Mesothelial cell of epicardium (in vitro differentiated cells): ENCODE measurements around the gene CCNA2. TPM values are rescaled to one million over a fixed set of nuclear protein-coding genes. Genes with fewer than 3 reads are reported as not detected.

Experiments used
- DNase-seq, 2 experiments: peaks; one replicate each; pipeline ENCODE4 v3.0.0; 2021; ENCODE audit warnings: low spot score in 2 of 2; ENCODE audit not compliant: unreplicated experiment in 2 of 2
- H3K27ac Mint-ChIP-seq: 2 replicates; pipeline ENCODE4 v1.8.0; 2021; ENCODE audit warnings: mixed read lengths
- H3K27me3 Mint-ChIP-seq: 2 replicates; pipeline ENCODE4 v1.8.0; 2021; ENCODE audit warnings: low read depth, mixed read lengths
- H3K36me3 Mint-ChIP-seq: 2 replicates; pipeline ENCODE4 v1.8.0; 2021; ENCODE audit warnings: mixed read lengths
- H3K4me1 Mint-ChIP-seq: 2 replicates; pipeline ENCODE4 v1.8.0; 2021; ENCODE audit warnings: mixed read lengths
- H3K4me3 Mint-ChIP-seq: 2 replicates; pipeline ENCODE4 v1.8.0; 2021; ENCODE audit warnings: mild to moderate bottlenecking, moderate library complexity, mixed read lengths
- H3K9me3 Mint-ChIP-seq: 2 replicates; pipeline ENCODE4 v1.8.0; 2021; ENCODE audit warnings: mixed read lengths
- total RNA-seq: library from RNA; stranded (reverse); gene quantifications from 3 replicates; pipeline ENCODE4 v1.2.1, GENCODE V29; 2021
- TF ChIP-seq, protein P1 (sequence below): fragments of 200-600 bp; sonication (generic); IDR thresholded peaks from one replicate; pipeline ENCODE4 v1.5.0; 2021; ENCODE audit warnings: antibody characterized with exemption; ENCODE audit not compliant: unreplicated experiment

Gene CCNA2
- total RNA-seq, 1 donor from 2014 or later = 18.7 TPM

DNA sequence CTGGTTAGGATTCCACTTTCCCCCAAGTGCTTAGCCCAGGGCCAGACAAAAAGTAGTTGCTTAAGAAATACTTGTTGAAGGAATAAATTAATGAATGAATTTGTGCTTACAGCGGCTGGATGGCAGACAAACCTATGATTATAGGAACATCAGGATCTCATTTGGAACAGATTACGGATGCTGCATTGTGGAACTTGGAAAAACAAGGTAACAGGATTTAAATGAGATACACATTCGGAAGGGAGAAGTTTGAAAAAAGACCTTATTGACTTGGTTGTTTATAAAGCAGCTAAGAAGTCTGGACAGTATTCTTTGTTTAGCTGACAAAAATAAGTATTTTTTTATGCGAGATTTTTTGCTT lies 22.0 kb downstream of the CCNA2 start:
- peak overlapping the region; percentile 89 for H3K4me3 Mint-ChIP-seq
- H3K27me3 Mint-ChIP-seq = no peaks in the 10 kb centered on the region
- TF ChIP-seq, protein P1, sequence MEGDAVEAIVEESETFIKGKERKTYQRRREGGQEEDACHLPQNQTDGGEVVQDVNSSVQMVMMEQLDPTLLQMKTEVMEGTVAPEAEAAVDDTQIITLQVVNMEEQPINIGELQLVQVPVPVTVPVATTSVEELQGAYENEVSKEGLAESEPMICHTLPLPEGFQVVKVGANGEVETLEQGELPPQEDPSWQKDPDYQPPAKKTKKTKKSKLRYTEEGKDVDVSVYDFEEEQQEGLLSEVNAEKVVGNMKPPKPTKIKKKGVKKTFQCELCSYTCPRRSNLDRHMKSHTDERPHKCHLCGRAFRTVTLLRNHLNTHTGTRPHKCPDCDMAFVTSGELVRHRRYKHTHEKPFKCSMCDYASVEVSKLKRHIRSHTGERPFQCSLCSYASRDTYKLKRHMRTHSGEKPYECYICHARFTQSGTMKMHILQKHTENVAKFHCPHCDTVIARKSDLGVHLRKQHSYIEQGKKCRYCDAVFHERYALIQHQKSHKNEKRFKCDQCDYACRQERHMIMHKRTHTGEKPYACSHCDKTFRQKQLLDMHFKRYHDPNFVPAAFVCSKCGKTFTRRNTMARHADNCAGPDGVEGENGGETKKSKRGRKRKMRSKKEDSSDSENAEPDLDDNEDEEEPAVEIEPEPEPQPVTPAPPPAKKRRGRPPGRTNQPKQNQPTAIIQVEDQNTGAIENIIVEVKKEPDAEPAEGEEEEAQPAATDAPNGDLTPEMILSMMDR = no peak
- peaks cover 18% of the 10 kb centered on the region for H3K4me1 Mint-ChIP-seq
- no peak for DNase-seq
- no peaks in the 10 kb centered on the region for H3K9me3 Mint-ChIP-seq
- peak overlapping the region; percentile 94 for H3K27ac Mint-ChIP-seq
- peaks cover 12% of the 10 kb centered on the region for H3K36me3 Mint-ChIP-seq

DNA sequence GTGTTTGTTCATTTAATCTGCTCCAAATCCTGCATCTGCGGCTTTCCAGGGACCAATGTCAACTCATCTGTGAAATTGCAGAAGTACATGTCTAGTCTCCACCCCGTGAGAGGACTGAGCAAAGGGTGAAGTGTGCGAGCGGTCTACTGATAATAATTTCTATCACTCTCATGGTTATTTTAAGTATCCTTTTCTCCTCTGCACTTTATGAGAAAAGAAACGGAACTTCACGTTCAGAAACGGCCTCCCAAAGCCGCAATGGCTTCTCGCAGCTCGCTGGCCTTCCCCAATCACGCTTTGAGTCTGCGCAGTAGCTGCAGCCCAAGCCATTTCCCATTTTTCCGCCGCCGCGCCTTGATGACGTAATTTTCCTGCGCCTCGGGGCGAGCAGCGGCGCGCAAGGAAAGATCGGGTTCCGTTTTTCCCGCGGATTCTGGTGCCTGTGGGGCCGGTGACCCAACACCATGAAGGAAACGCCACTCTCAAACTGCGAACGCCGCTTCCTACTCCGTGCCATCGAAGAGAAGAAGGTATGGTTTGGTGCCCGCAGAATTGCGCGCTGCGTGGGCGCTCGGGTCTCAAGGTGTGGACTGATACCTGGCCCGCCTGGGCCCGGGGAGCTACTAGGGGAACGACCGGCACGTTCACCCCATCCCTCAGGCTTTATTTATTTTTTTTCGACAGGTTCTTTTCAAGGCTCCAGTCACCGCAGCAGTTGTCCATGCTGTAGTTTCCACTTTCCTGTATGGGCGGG lies 22.5 kb downstream of the CCNA2 start, which contains the start of gene EXOSC9:
Gene EXOSC9 (plus strand): TSS at position 363 of the 754 bp plus-strand sequence. CDS start 102 bp downstream, at position 465.
- H3K9me3 Mint-ChIP-seq = no peaks in the 10 kb centered on the region
- H3K4me3 Mint-ChIP-seq = peak within 1 kb of the TSS; percentile 89
- peak; percentile 88 to 99 for DNase-seq
- H3K27ac Mint-ChIP-seq = peak within 1 kb of the TSS; percentile 94
- TF ChIP-seq, protein P1 = no peak
- peaks cover 9% of the 10 kb centered on the region for H3K36me3 Mint-ChIP-seq
- peaks cover 18% of the 10 kb centered on the region for H3K4me1 Mint-ChIP-seq
- no peaks in the 10 kb centered on the region for H3K27me3 Mint-ChIP-seq

DNA sequence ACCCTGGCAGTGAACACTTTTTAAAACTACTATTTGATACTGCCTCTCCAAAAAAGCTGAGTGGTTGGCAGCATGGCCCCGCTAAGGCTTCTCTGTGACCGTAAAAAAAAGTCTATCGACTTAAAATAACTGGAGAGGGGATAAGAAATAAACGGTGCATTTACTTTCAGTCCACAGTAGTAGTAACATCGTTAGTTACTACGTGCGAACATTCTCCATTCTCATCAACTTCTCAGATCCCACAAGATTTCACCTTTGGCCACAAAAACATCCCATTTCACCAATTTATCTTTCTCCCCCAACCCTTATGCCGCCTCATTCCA lies 23.1 kb downstream of the CCNA2 start:
- Mint-ChIP-seq H3K27ac (peak overlapping the region; percentile 94), H3K4me3 (peak overlapping the region; percentile 89), H3K4me1 (peaks cover 18% of the 10 kb centered on the region), H3K9me3 (no peaks in the 10 kb centered on the region), H3K27me3 (no peaks in the 10 kb centered on the region), H3K36me3 (peaks cover 9% of the 10 kb centered on the region)
- TF ChIP-seq, protein P1 = no peak
- DNase-seq = no peak

DNA sequence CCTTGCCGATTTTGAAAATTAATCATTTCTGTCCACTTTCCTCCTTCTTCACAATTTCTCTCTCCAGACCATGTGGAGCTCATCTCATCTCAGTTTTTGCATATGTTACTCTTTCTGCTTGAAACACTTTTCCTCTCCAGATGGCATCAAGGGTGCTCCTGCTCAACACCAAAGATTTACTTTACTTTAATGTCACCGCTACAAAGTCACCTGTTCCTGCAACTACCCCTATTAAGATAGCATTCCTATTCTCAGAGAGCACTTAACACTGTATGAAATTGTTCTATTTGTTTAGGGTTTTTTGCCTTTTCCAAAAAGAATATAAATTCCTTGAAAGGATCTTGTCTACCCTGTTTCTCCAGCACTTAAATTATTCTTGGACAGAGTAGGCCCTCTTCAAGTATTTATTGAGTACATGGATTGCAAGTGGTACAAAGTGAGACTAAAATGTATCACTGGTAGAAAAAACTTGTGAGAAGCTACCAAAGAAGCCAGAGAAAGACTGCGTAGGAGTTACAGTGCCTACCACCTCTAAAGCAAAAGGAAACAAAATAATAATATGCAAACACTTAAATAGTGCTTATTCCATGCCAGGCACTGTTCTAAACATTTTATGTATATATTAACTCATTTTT lies 23.7 kb downstream of the CCNA2 start:
- peaks cover 5% of the 10 kb centered on the region for H3K36me3 Mint-ChIP-seq
- DNase-seq = no peak
- TF ChIP-seq, protein P1 = no peak
- peak overlapping the region; percentile 5 for H3K4me3 Mint-ChIP-seq
- peaks cover 19% of the 10 kb centered on the region for H3K4me1 Mint-ChIP-seq
- no peaks in the 10 kb centered on the region for H3K9me3 Mint-ChIP-seq
- H3K27ac Mint-ChIP-seq = no peak overlapping the region
- H3K27me3 Mint-ChIP-seq = peaks cover 2% of the 10 kb centered on the region

DNA sequence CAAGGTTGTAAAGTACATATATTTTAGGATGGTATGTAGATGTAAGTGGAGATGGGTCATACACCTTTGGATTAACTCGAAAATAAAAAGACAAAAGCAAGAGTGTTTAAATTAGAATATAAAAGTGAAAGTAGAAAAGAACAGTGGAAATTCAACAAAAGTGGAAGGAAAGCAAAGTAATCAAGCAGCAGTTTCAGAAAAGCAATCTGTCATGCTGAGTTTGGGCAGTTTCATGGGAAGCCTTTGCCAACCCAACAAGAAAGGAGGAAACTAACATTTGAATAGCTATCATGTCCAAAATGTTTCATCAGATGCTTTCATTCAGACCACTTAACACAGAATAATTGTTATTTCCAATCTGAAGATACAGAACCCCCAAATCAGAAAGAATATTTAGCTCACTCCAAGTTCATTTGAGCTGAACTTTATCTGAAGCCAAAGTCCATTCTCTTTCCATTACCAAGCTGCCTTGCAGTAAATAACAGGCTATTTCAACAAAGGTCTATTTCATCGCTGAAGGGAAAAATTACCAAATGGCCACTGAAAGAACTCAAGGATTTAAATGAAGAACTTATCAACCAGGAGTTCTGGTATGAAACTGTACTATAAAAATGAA lies 24.4 kb downstream of the CCNA2 start:
- no peak for DNase-seq
- Mint-ChIP-seq H3K4me3 (no peak overlapping the region), H3K27me3 (peaks cover 8% of the 10 kb centered on the region), H3K4me1 (peaks cover 26% of the 10 kb centered on the region), H3K36me3 (no peaks in the 10 kb centered on the region), H3K9me3 (no peaks in the 10 kb centered on the region), H3K27ac (no peak overlapping the region)
- TF ChIP-seq, protein P1 = no peak
